DND-41 (cell line): Measurements from ENCODE around the gene PALD1.
A peak's percentile ranks its signal among the peaks of the same experiment; 100 is the strongest.

ENCODE experiments used
- ATAC-seq: fragments of 200-7000 bp; cut with Tn5 transposase; 3 replicates; pipeline ENCODE4 v1.9.1; 2021; ENCODE audit warnings: low read depth; ENCODE audit not compliant: insufficient read depth
- DNase-seq: peaks from one replicate; pipeline ENCODE4 v3.0.0-alpha.2; 2020
- H2AFZ ChIP-seq: 2 replicates; pipeline ENCODE4 v1.6.0; 2012; ENCODE audit warnings: low read depth, low read length
- H3K27ac ChIP-seq: 2 replicates; pipeline ENCODE4 v1.5.1; 2012; ENCODE audit warnings: low read length, inconsistent platforms
- H3K27me3 ChIP-seq: fragments of 200-600 bp; sonication (generic); 2 replicates; pipeline ENCODE4 v1.6.0; 2012; ENCODE audit warnings: low read length, mild to moderate bottlenecking, inconsistent platforms; ENCODE audit not compliant: insufficient read depth, poor library complexity
- H3K36me3 ChIP-seq: 2 replicates; pipeline ENCODE4 v1.5.1; 2012; ENCODE audit warnings: low read length, inconsistent platforms; ENCODE audit not compliant: insufficient read depth
- H3K4me1 ChIP-seq: 2 replicates; pipeline ENCODE4 v1.5.1; 2012; ENCODE audit warnings: mild to moderate bottlenecking, low read length; ENCODE audit not compliant: insufficient read depth
- H3K4me2 ChIP-seq: 2 replicates; pipeline ENCODE4 v1.6.0; 2012; ENCODE audit warnings: mild to moderate bottlenecking, moderate library complexity, low read length, inconsistent platforms; ENCODE audit not compliant: insufficient read depth
- H3K4me3 ChIP-seq, 2 experiments: fragments of 200-600 bp in 1 of 2; shearing (Covaris generic) in 1 of 2; 2 replicates each; pipeline ENCODE4 v1.5.1; 2012 to 2016; ENCODE audit warnings: inconsistent platforms in 2 of 2, low read length in 2 of 2, mild to moderate bottlenecking in 2 of 2, low read depth in 1 of 2, moderate library complexity in 1 of 2
- H3K79me2 ChIP-seq: 2 replicates; pipeline ENCODE4 v1.6.0; 2012; ENCODE audit warnings: low read length, inconsistent platforms; ENCODE audit not compliant: insufficient read depth
- H3K9ac ChIP-seq: 2 replicates; pipeline ENCODE4 v1.6.0; 2012; ENCODE audit warnings: low read depth, mild to moderate bottlenecking, inconsistent platforms, low read length, moderate library complexity
- H3K9me3 ChIP-seq: 2 replicates; pipeline ENCODE4 v1.5.1; 2012; ENCODE audit warnings: low read length, moderate library complexity, mild to moderate bottlenecking, inconsistent platforms; ENCODE audit not compliant: insufficient read depth, severe bottlenecking
- H4K20me1 ChIP-seq: 2 replicates; pipeline ENCODE4 v1.6.0; 2012; ENCODE audit warnings: low read length; ENCODE audit not compliant: insufficient read depth
- CTCF ChIP-seq: IDR thresholded peaks from 2 replicates; pipeline ENCODE4 v1.5.1; 2012; ENCODE audit warnings: borderline replicate concordance, low read length, moderate library complexity, mild to moderate bottlenecking; ENCODE audit not compliant: poor library complexity, severe bottlenecking; ENCODE audit errors: extremely low read depth
- EZH2 ChIP-seq: IDR thresholded peaks from 3 replicates; pipeline ENCODE4 v1.6.1; 2012; ENCODE audit warnings: borderline replicate concordance, low read depth, mild to moderate bottlenecking, moderate library complexity, low read length, inconsistent platforms; ENCODE audit not compliant: severe bottlenecking

PALD1 gene

GRCh38 chr10:70538731-70539338, 60.3 kb downstream of the PALD1 start:
- TF ChIP-seq EZH2 (no peak), CTCF (no peak)
- Histone ChIP-seq H3K4me2 (no peak overlapping the region), H3K9ac (no peak overlapping the region), H3K79me2 (no peaks in the 10 kb centered on the region), H3K4me1 (no peaks in the 10 kb centered on the region), H3K9me3 (no peaks in the 10 kb centered on the region), H3K4me3 (no peak overlapping the region), H4K20me1 (no peaks in the 10 kb centered on the region; the same call in 1 of the 2 replicates), H2AFZ (no peak overlapping the region), H3K36me3 (0 out of 2 replicates have a peak, but pooled peaks cover 9% of the 10 kb centered on the region), H3K27ac (no peak overlapping the region), H3K27me3 (no peaks in the 10 kb centered on the region)
- ATAC-seq = no peak
- no peak for DNase-seq

- Histone ChIP-seq H2AFZ (no peak overlapping the region), H3K4me1 (no peaks in the 10 kb centered on the region), H3K27ac (no peak overlapping the region), H3K4me2 (no peak overlapping the region), H3K36me3 (0 out of 2 replicates have a peak, but pooled peaks cover 9% of the 10 kb centered on the region), H3K27me3 (no peaks in the 10 kb centered on the region), H3K79me2 (no peaks in the 10 kb centered on the region), H3K9ac (no peak overlapping the region), H3K9me3 (no peaks in the 10 kb centered on the region), H4K20me1 (no peaks in the 10 kb centered on the region; the same call in 1 of the 2 replicates), H3K4me3 (no peak overlapping the region)
- no peak for TF ChIP-seq EZH2
- no peak for TF ChIP-seq CTCF
- ATAC-seq (no peak), DNase-seq (no peak)
These were observed 60.9 kb downstream of the PALD1 start for GRCh38 chr10:70539471-70539870.

- Histone ChIP-seq H3K4me2 (no peak overlapping the region), H3K79me2 (no peaks in the 10 kb centered on the region), H3K4me3 (no peak overlapping the region), H3K36me3 (0 out of 2 replicates have a peak, but pooled peaks cover 9% of the 10 kb centered on the region), H3K9ac (no peak overlapping the region), H3K9me3 (no peaks in the 10 kb centered on the region), H3K4me1 (no peaks in the 10 kb centered on the region), H4K20me1 (no peaks in the 10 kb centered on the region; the same call in 1 of the 2 replicates), H2AFZ (no peak overlapping the region), H3K27me3 (no peaks in the 10 kb centered on the region), H3K27ac (no peak overlapping the region)
- ATAC-seq (peak; percentile 56; the same call in 2 of the 3 replicates), DNase-seq (peak; percentile 35)
- peak; percentile 80 for TF ChIP-seq CTCF
- TF ChIP-seq EZH2 = no peak
These were observed 61.7 kb downstream of the PALD1 start for GRCh38 chr10:70540089-70540788.
